ENCODE data around the gene ZMIZ1.

ZMIZ1 gene

DNA sequence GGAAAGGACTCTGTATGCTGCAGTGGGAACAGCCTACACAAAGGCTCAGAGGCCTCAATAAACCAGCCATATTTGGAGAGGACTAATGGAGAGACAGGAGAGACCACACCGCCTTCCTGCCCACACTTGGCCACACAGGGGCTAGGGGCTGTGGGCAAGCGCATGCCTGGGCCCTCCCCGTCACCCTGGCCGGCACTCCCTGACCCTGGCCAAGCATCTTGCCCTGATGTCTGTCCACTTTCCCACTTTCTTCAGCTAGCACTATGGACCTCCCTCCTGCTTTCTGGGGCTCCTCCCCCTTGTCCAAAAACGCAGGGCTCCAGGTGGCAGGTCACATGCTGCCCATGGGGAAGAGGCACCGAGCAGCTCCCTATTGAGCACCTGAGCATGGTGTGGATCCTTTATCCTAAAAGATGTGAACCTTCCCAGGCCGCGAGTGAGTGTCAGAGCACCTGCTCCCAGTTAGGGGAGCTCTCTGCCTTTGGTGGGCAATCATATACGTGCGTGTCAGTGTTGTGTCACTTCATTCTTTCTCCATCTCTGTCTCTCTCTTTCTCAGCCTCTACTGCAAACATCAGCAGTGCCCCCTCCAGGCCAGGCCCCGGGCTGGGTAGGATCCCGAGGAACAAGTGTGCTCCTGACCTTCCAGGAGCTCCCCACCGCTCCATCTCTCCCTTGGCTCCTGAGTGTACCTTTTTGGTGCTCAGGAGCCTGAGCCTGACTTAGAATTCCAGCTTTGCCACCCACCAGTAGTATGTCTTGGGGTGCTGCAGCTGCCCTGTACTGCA is 74.0 kb downstream of the ZMIZ1 start:
- Histone ChIP-seq H3K4me1 (ENCODE audit: low read depth, poor library complexity, severe bottlenecking) (no peaks in the 10 kb centered on the region), H3K79me2 (ENCODE audit: insufficient read depth, low read depth) (no peaks in the 10 kb centered on the region), H3K4me2 (no peak overlapping the region), H3K4me3 (IDR thresholded peaks at IDR 0.05; ENCODE audit: insufficient read depth, low read depth, low read length) (no peak overlapping the region), H3K27ac (no peak overlapping the region), H3K36me3 (ENCODE audit: insufficient read depth) (no peaks in the 10 kb centered on the region), H2AFZ (ENCODE audit: low read depth) (no peak overlapping the region), H4K20me1 (ENCODE audit: insufficient read depth) (no peaks in the 10 kb centered on the region), H3K9ac (no peak overlapping the region), H3K27me3 (ENCODE audit: insufficient read depth, low read depth) (no peaks in the 10 kb centered on the region)
- TF ChIP-seq, protein P1, sequence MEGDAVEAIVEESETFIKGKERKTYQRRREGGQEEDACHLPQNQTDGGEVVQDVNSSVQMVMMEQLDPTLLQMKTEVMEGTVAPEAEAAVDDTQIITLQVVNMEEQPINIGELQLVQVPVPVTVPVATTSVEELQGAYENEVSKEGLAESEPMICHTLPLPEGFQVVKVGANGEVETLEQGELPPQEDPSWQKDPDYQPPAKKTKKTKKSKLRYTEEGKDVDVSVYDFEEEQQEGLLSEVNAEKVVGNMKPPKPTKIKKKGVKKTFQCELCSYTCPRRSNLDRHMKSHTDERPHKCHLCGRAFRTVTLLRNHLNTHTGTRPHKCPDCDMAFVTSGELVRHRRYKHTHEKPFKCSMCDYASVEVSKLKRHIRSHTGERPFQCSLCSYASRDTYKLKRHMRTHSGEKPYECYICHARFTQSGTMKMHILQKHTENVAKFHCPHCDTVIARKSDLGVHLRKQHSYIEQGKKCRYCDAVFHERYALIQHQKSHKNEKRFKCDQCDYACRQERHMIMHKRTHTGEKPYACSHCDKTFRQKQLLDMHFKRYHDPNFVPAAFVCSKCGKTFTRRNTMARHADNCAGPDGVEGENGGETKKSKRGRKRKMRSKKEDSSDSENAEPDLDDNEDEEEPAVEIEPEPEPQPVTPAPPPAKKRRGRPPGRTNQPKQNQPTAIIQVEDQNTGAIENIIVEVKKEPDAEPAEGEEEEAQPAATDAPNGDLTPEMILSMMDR (conservative IDR thresholded peaks at IDR 0.05; ENCODE audit: low read depth, low read length), result no peak

DNA sequence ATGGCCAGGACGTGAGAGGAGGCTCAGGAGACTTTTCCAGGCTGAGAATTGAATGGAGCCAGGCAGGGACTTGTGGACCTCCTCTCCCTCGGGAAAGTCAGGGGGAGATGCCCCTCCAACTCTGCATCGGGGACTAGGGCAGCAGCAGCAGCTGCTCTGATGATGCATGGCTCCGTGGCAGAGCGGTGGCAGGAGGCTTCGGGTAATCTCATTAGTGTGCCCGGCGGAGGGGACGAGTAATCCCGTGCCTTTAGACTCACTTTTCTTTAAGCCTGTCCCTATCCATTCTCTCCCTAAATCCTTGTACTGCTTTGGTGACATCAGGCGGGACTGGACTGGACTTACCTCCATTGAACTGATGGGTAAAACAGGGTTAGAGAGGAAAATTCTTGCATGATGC is 75.1 kb downstream of the ZMIZ1 start:
- Histone ChIP-seq H3K27me3 (ENCODE audit: insufficient read depth, low read depth) (no peaks in the 10 kb centered on the region), H3K9ac (no peak overlapping the region), H3K27ac (no peak overlapping the region), H3K4me2 (no peak overlapping the region), H3K4me3 (IDR thresholded peaks at IDR 0.05; ENCODE audit: insufficient read depth, low read depth, low read length) (no peak overlapping the region), H4K20me1 (ENCODE audit: insufficient read depth) (no peaks in the 10 kb centered on the region), H3K36me3 (ENCODE audit: insufficient read depth) (no peaks in the 10 kb centered on the region), H3K4me1 (ENCODE audit: low read depth, poor library complexity, severe bottlenecking) (no peaks in the 10 kb centered on the region), H2AFZ (ENCODE audit: low read depth) (no peak overlapping the region), H3K79me2 (ENCODE audit: insufficient read depth, low read depth) (no peaks in the 10 kb centered on the region)
- TF ChIP-seq, protein P1 (conservative IDR thresholded peaks at IDR 0.05; ENCODE audit: low read depth, low read length), result no peak

DNA sequence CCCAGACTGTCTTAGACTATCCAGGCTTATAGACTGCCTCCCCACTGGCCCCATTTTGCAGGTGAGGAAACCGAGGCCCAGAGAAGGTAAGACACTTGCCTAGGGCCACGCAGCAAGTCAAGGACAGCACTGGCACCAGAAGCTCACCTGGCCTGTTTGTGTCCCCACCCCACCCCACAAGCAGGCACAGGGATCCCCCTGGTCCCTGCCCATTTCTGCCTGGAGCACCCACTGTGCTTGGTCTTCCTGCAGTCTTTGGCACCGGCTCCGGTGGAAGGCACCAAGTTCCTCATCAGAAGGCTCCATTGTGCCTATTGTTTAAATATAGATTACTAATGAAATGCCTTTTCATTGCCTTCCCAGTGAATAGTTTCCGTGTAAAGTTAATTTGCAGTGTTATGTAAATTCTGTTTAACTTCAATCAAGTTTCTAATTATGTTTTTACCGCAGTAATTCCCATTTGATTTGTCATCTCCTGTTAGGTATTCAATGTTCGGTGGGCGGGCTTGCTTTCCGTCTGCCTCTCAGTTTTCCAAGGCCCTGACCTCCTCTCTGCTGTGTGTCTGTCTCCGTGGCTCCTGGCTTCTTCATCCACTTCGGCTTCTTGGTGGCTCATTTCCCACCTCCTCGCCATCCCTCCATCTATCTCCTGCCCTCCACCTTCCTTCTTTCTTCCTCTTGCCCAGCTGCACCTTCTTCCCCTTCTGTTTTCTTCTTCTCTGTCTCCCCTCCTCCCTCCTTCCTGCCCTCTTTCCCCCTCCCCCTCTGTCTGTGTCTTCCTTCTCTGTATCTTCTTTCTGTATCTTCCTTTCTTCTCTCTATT is 75.8 kb downstream of the ZMIZ1 start:
- H4K20me1 ChIP-seq (ENCODE audit: insufficient read depth), result no peaks in the 10 kb centered on the region
- no peaks in the 10 kb centered on the region for H3K27me3 ChIP-seq (ENCODE audit: insufficient read depth, low read depth)
- no peak overlapping the region for H2AFZ ChIP-seq (ENCODE audit: low read depth)
- H3K79me2 ChIP-seq (ENCODE audit: insufficient read depth, low read depth), result no peaks in the 10 kb centered on the region
- no peak overlapping the region for H3K4me2 ChIP-seq
- TF ChIP-seq, protein P1 (conservative IDR thresholded peaks at IDR 0.05; ENCODE audit: low read depth, low read length), result no peak
- H3K4me3 ChIP-seq (IDR thresholded peaks at IDR 0.05; ENCODE audit: insufficient read depth, low read depth, low read length), result no peak overlapping the region
- no peak overlapping the region for H3K9ac ChIP-seq
- H3K27ac ChIP-seq, result no peak overlapping the region
- no peaks in the 10 kb centered on the region for H3K36me3 ChIP-seq (ENCODE audit: insufficient read depth)
- H3K4me1 ChIP-seq (ENCODE audit: low read depth, poor library complexity, severe bottlenecking), result no peaks in the 10 kb centered on the region

DNA sequence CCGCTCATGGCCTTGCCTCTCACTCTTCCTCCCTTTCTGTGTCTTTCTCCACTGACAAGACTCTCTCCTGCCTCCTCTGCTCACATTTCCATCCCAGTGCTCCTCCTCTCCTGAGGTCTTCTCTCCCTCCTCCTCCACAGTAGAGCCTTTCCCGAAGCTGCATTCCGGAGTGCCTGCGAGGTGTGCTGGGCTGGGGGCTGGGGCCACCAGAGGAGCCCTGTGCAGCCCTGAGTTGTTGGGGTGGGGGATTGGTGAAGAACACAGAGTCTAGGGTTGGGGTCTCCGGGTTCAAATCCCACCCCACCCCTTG is 76.4 kb downstream of the ZMIZ1 start:
- H3K79me2 ChIP-seq (ENCODE audit: insufficient read depth, low read depth), result no peaks in the 10 kb centered on the region
- H3K4me1 ChIP-seq (ENCODE audit: low read depth, poor library complexity, severe bottlenecking), result no peaks in the 10 kb centered on the region
- no peak overlapping the region for H3K27ac ChIP-seq
- no peak overlapping the region for H3K4me3 ChIP-seq (IDR thresholded peaks at IDR 0.05; ENCODE audit: insufficient read depth, low read depth, low read length)
- H2AFZ ChIP-seq (ENCODE audit: low read depth), result no peak overlapping the region
- no peak overlapping the region for H3K4me2 ChIP-seq
- H3K9ac ChIP-seq, result no peak overlapping the region
- H3K36me3 ChIP-seq (ENCODE audit: insufficient read depth), result no peaks in the 10 kb centered on the region
- TF ChIP-seq, protein P1 (conservative IDR thresholded peaks at IDR 0.05; ENCODE audit: low read depth, low read length), result no peak
- H3K27me3 ChIP-seq (ENCODE audit: insufficient read depth, low read depth), result no peaks in the 10 kb centered on the region
- H4K20me1 ChIP-seq (ENCODE audit: insufficient read depth), result no peaks in the 10 kb centered on the region

Measured in KMS-11 (cell line).